ENCODE measurements around the gene JAKMIP2.

The JAKMIP2 gene

DNA sequence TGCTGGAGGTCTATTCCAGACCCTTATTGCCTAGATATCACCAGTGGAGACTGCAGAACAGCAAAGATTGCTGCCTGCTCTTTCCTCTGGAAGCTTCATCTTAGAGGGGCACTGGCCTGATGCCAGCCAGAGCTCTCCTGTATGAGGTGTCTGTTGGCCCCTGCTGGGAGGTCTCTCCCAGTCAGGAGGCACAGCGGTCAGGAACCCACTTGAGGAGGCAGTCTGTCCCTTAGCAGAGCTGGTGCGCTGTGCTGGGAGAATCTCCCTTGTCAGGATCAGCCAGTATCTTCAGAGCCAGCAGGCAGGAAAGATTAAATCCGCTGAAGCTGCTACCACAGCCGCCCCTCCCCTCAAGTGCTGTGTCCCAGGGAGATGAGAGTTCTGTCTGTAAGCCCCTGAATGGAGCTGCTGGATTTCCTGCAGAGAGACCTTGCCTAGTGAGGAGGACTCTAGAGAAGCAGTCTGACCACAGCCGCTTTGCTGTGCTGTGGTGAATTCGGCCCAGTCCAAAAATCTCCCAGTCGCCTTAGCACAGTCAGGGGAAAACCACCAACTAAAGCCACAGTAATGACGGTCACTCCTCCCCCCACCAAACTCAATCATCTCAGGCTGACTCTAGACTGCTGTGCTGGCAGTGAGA, 124.1 kb downstream of the JAKMIP2 start:
- no peak overlapping the region for H3K27ac ChIP-seq (ENCODE audit: low read depth, low read length)
- no peak overlapping the region for H2AFZ ChIP-seq (ENCODE audit: low read depth, low read length, severe bottlenecking)
- no peak for TF ChIP-seq EZH2phosphoT487 (conservative IDR thresholded peaks at IDR 0.05; ENCODE audit: low read length)
- TF ChIP-seq CTCF (IDR thresholded peaks at IDR 0.05; ENCODE audit: insufficient read depth, low read length, poor library complexity, severe bottlenecking), result no peak
- H3K9ac ChIP-seq (ENCODE audit: low read length), result no peak overlapping the region
- no peaks in the 10 kb centered on the region for H3K79me2 ChIP-seq (ENCODE audit: insufficient read depth, low read length)
- no peaks in the 10 kb centered on the region for H3K27me3 ChIP-seq (ENCODE audit: low read length)
- no peaks in the 10 kb centered on the region for H3K36me3 ChIP-seq (ENCODE audit: low read length)
- H3K9me3 ChIP-seq (ENCODE audit: insufficient read depth, low read length), result no peaks in the 10 kb centered on the region
- H3K4me2 ChIP-seq (ENCODE audit: low read depth, low read length, poor library complexity, severe bottlenecking), result no peak overlapping the region
- H3F3A ChIP-seq (ENCODE audit: insufficient read depth), result no peaks in the 10 kb centered on the region
- no peaks in the 10 kb centered on the region for H4K20me1 ChIP-seq (ENCODE audit: low read depth, low read length)
- H3K4me3 ChIP-seq (ENCODE audit: insufficient read depth, low read length, poor library complexity, severe bottlenecking), result no peak overlapping the region
- H3K9me2 ChIP-seq (replicated peaks; ENCODE audit: insufficient read depth, low read length), result no peaks in the 10 kb centered on the region

DNA sequence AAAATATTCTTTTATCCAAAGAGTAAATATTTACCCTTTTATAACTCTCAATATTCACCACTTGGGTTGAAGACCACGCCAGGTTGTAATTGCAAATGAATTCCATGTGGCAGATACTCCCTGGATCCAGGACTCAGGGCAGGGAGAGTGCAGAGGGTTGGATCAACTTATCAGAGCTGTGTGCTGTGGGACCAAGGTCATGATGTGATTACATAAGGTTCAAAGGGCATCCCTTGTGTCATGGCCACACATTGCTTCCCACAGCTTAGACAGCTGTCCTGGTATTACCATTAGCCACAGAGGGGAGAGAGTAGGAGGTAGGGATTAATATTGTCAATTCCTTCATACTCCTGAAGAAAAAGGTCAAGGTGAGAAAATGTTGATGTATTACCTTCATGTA, 133.9 kb downstream of the JAKMIP2 start:
- no peak overlapping the region for H3K4me3 ChIP-seq (ENCODE audit: insufficient read depth, low read length, poor library complexity, severe bottlenecking)
- H3K27me3 ChIP-seq (ENCODE audit: low read length), result no peaks in the 10 kb centered on the region
- no peaks in the 10 kb centered on the region for H4K20me1 ChIP-seq (ENCODE audit: low read depth, low read length)
- H3F3A ChIP-seq (ENCODE audit: insufficient read depth), result no peaks in the 10 kb centered on the region
- TF ChIP-seq EZH2phosphoT487 (conservative IDR thresholded peaks at IDR 0.05; ENCODE audit: low read length) (no peak), CTCF (IDR thresholded peaks at IDR 0.05; ENCODE audit: insufficient read depth, low read length, poor library complexity, severe bottlenecking) (no peak)
- H3K9me3 ChIP-seq (ENCODE audit: insufficient read depth, low read length), result no peaks in the 10 kb centered on the region
- no peaks in the 10 kb centered on the region for H3K79me2 ChIP-seq (ENCODE audit: insufficient read depth, low read length)
- no peak overlapping the region for H2AFZ ChIP-seq (ENCODE audit: low read depth, low read length, severe bottlenecking)
- H3K9me2 ChIP-seq (replicated peaks; ENCODE audit: insufficient read depth, low read length), result no peaks in the 10 kb centered on the region
- no peaks in the 10 kb centered on the region for H3K36me3 ChIP-seq (ENCODE audit: low read length)
- H3K4me2 ChIP-seq (ENCODE audit: low read depth, low read length, poor library complexity, severe bottlenecking), result no peak overlapping the region
- H3K27ac ChIP-seq (ENCODE audit: low read depth, low read length), result no peak overlapping the region
- no peak overlapping the region for H3K9ac ChIP-seq (ENCODE audit: low read length)

- Histone ChIP-seq H3K4me2 (ENCODE audit: low read depth, low read length, poor library complexity, severe bottlenecking) (no peak overlapping the region), H3K36me3 (ENCODE audit: low read length) (no peaks in the 10 kb centered on the region), H3K79me2 (ENCODE audit: insufficient read depth, low read length) (no peaks in the 10 kb centered on the region), H3K27ac (ENCODE audit: low read depth, low read length) (no peak overlapping the region), H3K9me3 (ENCODE audit: insufficient read depth, low read length) (no peaks in the 10 kb centered on the region), H2AFZ (ENCODE audit: low read depth, low read length, severe bottlenecking) (no peak overlapping the region), H3F3A (ENCODE audit: insufficient read depth) (no peaks in the 10 kb centered on the region), H3K9me2 (replicated peaks; ENCODE audit: insufficient read depth, low read length) (no peaks in the 10 kb centered on the region), H3K27me3 (ENCODE audit: low read length) (no peaks in the 10 kb centered on the region), H4K20me1 (ENCODE audit: low read depth, low read length) (no peaks in the 10 kb centered on the region), H3K4me3 (ENCODE audit: insufficient read depth, low read length, poor library complexity, severe bottlenecking) (no peak overlapping the region), H3K9ac (ENCODE audit: low read length) (no peak overlapping the region)
- TF ChIP-seq CTCF (IDR thresholded peaks at IDR 0.05; ENCODE audit: insufficient read depth, low read length, poor library complexity, severe bottlenecking) (no peak), EZH2phosphoT487 (conservative IDR thresholded peaks at IDR 0.05; ENCODE audit: low read length) (no peak)
These were observed 137.3 kb downstream of the JAKMIP2 start for GRCh38 chr5:147645197-147645596.

All from SU-DHL-6 (cell line).